Skeletal muscle tissue (tissue), 4 donors: ENCODE results near the gene FGA. TPM values are rescaled to one million over a fixed set of nuclear protein-coding genes. Genes with fewer than 3 reads are reported as not detected.
"Not testable (repeated sequence)": the region's sequence is repeated elsewhere in the genome, so short reads cannot be mapped to it uniquely, and the experiment has no call there.

ENCODE experiments used
- H3K27ac ChIP-seq: one replicate; pipeline ENCODE4 v1.7.0; 2013; ENCODE audit warnings: mild to moderate bottlenecking, low read depth, low read length, inconsistent platforms
- H3K27me3 ChIP-seq, 3 donors: one replicate each; pipeline ENCODE4 v1.7.0; 2013; ENCODE audit warnings: low read length in 3 of 3; ENCODE audit not compliant: control insufficient read depth in 3 of 3, insufficient read depth in 3 of 3
- H3K36me3 ChIP-seq, 3 donors: one replicate each; pipeline ENCODE4 v1.7.0; 2013; ENCODE audit warnings: low read length in 3 of 3; ENCODE audit not compliant: control insufficient read depth in 3 of 3, insufficient read depth in 3 of 3
- H3K4me1 ChIP-seq, 3 donors: one replicate each; pipeline ENCODE4 v1.7.0; 2013; ENCODE audit warnings: low read length in 3 of 3, mild to moderate bottlenecking in 3 of 3; ENCODE audit not compliant: control insufficient read depth in 3 of 3, insufficient read depth in 3 of 3
- H3K4me3 ChIP-seq, 3 donors: one replicate each; pipeline ENCODE4 v1.7.0; 2013; ENCODE audit warnings: low read length in 3 of 3
- H3K9ac ChIP-seq, 3 donors: one replicate each; pipeline ENCODE4 v1.7.0; 2013; ENCODE audit warnings: low read length in 3 of 3, mild to moderate bottlenecking in 3 of 3, moderate library complexity in 2 of 3, low read depth in 1 of 3
- H3K9me3 ChIP-seq, 3 donors: one replicate each; pipeline ENCODE4 v1.7.0; 2013; ENCODE audit warnings: low read length in 3 of 3; ENCODE audit not compliant: control insufficient read depth in 3 of 3
- total RNA-seq: library from RNA; depleted of rRNA; stranded (reverse); fragments of >200 nt; gene quantifications from one replicate; pipeline ENCODE4 v1.2.3, GENCODE V29; 2014
- donor health status: Osteomylitis.

FGA gene
- total RNA-seq, 1 donor from 2014 or later: 3.7 TPM

GRCh38 chr4:154608361-154609252 lies 18.1 kb upstream of the FGA start:
- peaks cover 0 to 3% (median 0%) of the 10 kb centered on the region in 3 donors for H3K27me3 ChIP-seq
- H3K36me3 ChIP-seq: no peaks in the 10 kb centered on the region
- H3K9ac ChIP-seq: no peak overlapping the region
- no peak overlapping the region for H3K27ac ChIP-seq
- no peak overlapping the region for H3K4me3 ChIP-seq
- H3K4me1 ChIP-seq: no peaks in the 10 kb centered on the region
- no peaks in the 10 kb centered on the region for H3K9me3 ChIP-seq

GRCh38 chr4:154606728-154607723 lies 16.5 kb upstream of the FGA start:
- H3K36me3 ChIP-seq: no peaks in the 10 kb centered on the region
- H3K27ac ChIP-seq: no peak overlapping the region
- no peak overlapping the region for H3K4me3 ChIP-seq

DNA sequence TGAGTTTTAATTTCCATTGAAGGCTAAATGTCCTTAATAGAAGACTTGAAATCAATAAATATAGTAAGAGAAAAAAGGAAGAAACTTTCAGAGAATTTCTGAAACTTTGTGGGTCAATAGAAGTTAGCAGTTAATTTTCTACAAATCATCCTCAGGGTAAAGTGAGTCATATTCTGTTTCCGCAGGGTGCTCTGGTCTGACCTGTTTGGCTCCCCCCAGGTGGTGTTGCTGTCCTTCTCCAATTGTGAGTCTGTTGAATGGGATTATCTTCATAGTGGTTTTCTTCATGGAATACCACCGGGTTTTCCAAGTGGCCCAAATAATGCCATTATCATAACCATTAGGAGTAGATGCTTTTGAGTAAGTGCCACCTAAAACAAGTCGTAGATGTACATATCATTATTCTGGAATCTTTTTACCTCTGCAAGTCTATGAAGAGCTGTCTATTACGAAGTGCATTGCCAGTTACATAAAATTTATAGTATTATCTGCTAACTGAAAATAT lies 14.2 kb upstream of the FGA start:
- H3K27ac ChIP-seq: no peak overlapping the region
- H3K27me3 ChIP-seq: peaks cover 0 to 4% (median 3%) of the 10 kb centered on the region in 3 donors
- H3K4me1 ChIP-seq: no peaks in the 10 kb centered on the region
- H3K9me3 ChIP-seq: no peaks in the 10 kb centered on the region
- no peaks in the 10 kb centered on the region for H3K36me3 ChIP-seq
- H3K9ac ChIP-seq: no peak overlapping the region
- H3K4me3 ChIP-seq: no peak overlapping the region

More at GRCh38 chr4:154606728-154607723, 16.5 kb upstream of the FGA start:
- Histone ChIP-seq H3K9ac (no peak overlapping the region), H3K9me3 (no peaks in the 10 kb centered on the region), H3K4me1 (no peaks in the 10 kb centered on the region), H3K27me3 (peaks cover 0 to 4% (median 3%) of the 10 kb centered on the region in 3 donors)

GRCh38 chr4:154603033-154603943 lies 12.7 kb upstream of the FGA start:
- Histone ChIP-seq H3K4me1 (no peaks in the 10 kb centered on the region), H3K27me3 (peaks cover 0 to 4% (median 3%) of the 10 kb centered on the region in 3 donors), H3K36me3 (no peaks in the 10 kb centered on the region), H3K4me3 (no peak overlapping the region), H3K27ac (no peak overlapping the region), H3K9ac (no peak overlapping the region), H3K9me3 (no peaks in the 10 kb centered on the region)

DNA sequence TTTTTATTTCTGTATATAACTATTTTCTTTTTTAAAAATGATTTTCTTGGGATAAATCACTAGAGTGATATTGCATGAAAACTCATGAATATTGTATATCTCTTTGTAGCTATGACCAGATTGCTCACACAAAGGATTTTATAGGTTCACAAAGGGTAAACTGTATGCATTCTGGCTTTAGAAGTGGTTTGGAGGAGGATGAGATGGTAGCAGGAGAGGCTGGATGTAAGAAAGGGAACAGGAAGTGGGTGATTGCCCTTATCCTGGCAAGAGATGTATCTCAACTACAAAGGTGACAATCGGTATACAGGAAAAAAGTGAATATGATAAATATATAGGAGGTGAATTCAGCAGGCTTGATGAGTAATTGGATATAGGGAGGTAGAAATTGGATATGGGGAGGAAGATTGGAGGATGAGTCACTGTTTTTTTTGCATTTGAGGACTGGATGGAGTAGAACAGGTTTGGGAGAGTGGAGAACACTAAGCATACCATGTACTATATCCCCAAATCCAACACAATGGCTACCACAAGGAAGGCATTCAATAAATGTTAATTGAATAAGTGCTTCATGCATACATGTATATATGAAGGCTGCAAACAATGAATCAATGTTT lies 12.0 kb upstream of the FGA start:
- H3K9me3 ChIP-seq: no peaks in the 10 kb centered on the region
- H3K27me3 ChIP-seq: peaks cover 0 to 4% (median 3%) of the 10 kb centered on the region in 3 donors
- no peaks in the 10 kb centered on the region for H3K36me3 ChIP-seq
- H3K4me3 ChIP-seq: no peak overlapping the region
- no peak overlapping the region for H3K9ac ChIP-seq
- H3K4me1 ChIP-seq: no peaks in the 10 kb centered on the region
- H3K27ac ChIP-seq: no peak overlapping the region

- Histone ChIP-seq H3K27ac (no peak overlapping the region), H3K4me3 (no peak overlapping the region), H3K4me1 (no peaks in the 10 kb centered on the region), H3K9me3 (no peaks in the 10 kb centered on the region), H3K36me3 (no peaks in the 10 kb centered on the region), H3K9ac (no peak overlapping the region), H3K27me3 (peaks cover 0 to 4% (median 0%) of the 10 kb centered on the region in 3 donors)
These were observed 7.5 kb upstream of the FGA start for GRCh38 chr4:154597798-154598774.

DNA sequence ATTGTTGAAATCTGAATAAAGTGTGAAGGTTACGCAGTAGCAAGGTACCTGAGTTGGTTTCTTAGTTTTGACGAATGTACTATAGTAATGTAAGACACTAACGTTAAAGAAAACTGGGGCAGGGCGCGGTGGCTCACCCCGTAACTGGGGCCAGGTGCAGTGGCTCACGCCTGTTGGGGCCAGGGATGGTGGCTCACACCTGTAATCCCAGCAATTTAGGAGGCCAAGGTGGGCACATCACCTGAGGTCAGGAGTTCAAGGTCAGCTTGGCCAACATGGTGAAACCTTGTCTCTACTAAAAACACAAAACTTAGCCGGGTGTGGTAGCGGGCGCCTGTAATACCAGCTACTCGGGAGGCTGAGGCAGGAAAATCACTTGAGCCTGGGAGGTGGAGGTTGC lies 6.7 kb upstream of the FGA start:
- H3K27me3 ChIP-seq, H3K36me3 ChIP-seq, H3K4me1 ChIP-seq, H3K9ac ChIP-seq, H3K4me3 ChIP-seq, H3K27ac ChIP-seq, H3K9me3 ChIP-seq: not testable (repeated sequence)

DNA sequence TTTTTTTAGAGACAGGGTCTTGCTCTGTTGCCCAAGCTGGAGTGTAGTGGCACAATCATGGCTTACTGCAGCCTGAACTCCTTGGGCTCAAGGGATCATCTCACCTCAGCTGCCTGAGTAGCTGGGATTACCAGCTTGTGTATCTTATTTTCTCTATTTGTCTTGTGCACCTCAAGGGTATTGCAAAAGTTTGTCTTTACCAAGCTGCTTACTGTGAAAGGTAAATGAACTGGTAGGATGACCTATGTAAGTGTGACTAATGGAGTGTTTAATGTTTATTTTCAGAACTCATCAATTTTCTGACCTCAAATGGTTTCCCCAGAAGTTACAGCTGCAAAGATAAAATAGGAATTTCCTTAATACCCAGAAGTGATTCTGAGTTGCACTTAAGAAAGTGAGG lies 5.3 kb upstream of the FGA start:
- no peaks in the 10 kb centered on the region for H3K4me1 ChIP-seq
- H3K9me3 ChIP-seq: no peaks in the 10 kb centered on the region
- no peak overlapping the region for H3K4me3 ChIP-seq
- H3K9ac ChIP-seq: no peak overlapping the region
- no peaks in the 10 kb centered on the region for H3K27me3 ChIP-seq
- no peak overlapping the region for H3K27ac ChIP-seq
- no peaks in the 10 kb centered on the region for H3K36me3 ChIP-seq
